Measurements from ENCODE around the gene NCKAP5.

DNA sequence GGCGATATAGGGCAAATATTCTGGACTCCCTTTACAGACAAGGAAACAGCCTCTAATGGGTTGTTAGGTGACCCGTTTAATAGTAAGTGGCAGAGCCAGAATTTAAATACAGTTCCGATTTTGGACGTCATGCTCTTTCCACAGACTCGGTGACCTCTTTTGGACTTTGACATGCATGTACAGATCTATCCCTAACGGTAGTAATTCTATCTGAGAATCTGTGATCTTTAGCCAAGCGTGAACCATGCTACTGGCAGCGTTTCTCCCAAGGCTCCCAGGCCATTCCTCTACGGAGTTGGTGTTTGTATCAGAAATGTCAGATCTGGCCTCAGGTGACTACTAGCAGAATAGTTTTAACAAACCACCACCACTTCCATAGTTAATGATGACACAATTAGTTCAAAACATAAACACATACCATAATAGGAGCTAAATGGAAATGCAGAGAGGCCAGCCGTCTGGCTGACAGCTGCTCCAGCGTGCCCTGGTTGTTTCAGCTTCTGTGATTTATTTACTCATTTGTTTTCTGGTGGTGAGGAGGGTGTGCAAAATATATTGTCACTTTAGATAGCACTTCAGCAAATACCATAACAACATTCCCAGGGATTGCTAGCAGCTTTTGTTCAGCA is 593.7 kb downstream of the NCKAP5 start:
- TF ChIP-seq POLR2A (IDR thresholded peaks at IDR 0.05), result no peak
- TF ChIP-seq, protein P1, sequence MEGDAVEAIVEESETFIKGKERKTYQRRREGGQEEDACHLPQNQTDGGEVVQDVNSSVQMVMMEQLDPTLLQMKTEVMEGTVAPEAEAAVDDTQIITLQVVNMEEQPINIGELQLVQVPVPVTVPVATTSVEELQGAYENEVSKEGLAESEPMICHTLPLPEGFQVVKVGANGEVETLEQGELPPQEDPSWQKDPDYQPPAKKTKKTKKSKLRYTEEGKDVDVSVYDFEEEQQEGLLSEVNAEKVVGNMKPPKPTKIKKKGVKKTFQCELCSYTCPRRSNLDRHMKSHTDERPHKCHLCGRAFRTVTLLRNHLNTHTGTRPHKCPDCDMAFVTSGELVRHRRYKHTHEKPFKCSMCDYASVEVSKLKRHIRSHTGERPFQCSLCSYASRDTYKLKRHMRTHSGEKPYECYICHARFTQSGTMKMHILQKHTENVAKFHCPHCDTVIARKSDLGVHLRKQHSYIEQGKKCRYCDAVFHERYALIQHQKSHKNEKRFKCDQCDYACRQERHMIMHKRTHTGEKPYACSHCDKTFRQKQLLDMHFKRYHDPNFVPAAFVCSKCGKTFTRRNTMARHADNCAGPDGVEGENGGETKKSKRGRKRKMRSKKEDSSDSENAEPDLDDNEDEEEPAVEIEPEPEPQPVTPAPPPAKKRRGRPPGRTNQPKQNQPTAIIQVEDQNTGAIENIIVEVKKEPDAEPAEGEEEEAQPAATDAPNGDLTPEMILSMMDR (IDR thresholded peaks at IDR 0.05), result no peak
